ENCODE results near the gene METTL8.

GRCh38 chr2:171320208-171320621, 113.6 kb downstream of the METTL8 start:
- no peak for TF ChIP-seq CTCF (IDR thresholded peaks at IDR 0.05)
- no peak for TF ChIP-seq POLR2A (IDR thresholded peaks at IDR 0.05)

All from thyroid gland (tissue), 4 donors.